ENCODE measurements around the gene HSBP1. TPM values are rescaled to one million over a fixed set of nuclear protein-coding genes. Genes with fewer than 3 reads are reported as not detected.

The HSBP1 gene
- total RNA-seq, 1 experiment from 2014 or later, result 197 TPM

DNA sequence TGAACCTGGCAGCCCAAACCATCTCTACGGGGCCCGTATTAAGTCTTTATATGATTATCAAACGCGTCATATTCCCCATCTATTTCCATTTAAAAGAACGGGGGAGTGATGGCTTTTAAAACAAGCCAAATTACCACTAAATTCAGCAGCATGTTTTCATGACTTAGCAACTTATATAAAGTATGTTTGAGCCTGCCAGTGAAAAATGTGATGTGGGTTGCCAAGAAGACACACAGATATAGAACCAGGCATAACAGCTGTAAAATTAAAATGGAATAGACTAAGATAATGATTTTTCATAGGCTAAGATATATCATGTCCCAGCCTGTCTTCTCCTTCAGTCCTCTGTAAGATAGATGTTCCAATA lies 44.8 kb upstream of the HSBP1 start:
- ATAC-seq, result no peak
- Mint-ChIP-seq H3K27me3 (ENCODE audit: low read depth) (no peaks in the 10 kb centered on the region), H3K36me3 (no peaks in the 10 kb centered on the region; the same call in 1 of the 2 replicates), H3K4me3 (no peak overlapping the region), H3K27ac (no peak overlapping the region), H3K9me3 (peaks cover 21% of the 10 kb centered on the region), H3K4me1 (peaks cover 16% of the 10 kb centered on the region)
- ChIA-PET POLR2A (no interaction called here), CTCF (no interaction called here)
- no peak for DNase-seq (ENCODE audit: low spot score)
- TF ChIP-seq GRHL2 (CRISPR knock-in tag; IDR thresholded peaks at IDR 0.05; ENCODE audit: insufficient replicate concordance, severe bottlenecking), result no peak
- TF ChIP-seq, protein P1, sequence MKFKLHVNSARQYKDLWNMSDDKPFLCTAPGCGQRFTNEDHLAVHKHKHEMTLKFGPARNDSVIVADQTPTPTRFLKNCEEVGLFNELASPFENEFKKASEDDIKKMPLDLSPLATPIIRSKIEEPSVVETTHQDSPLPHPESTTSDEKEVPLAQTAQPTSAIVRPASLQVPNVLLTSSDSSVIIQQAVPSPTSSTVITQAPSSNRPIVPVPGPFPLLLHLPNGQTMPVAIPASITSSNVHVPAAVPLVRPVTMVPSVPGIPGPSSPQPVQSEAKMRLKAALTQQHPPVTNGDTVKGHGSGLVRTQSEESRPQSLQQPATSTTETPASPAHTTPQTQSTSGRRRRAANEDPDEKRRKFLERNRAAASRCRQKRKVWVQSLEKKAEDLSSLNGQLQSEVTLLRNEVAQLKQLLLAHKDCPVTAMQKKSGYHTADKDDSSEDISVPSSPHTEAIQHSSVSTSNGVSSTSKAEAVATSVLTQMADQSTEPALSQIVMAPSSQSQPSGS (CRISPR knock-in tag; IDR thresholded peaks at IDR 0.05; ENCODE audit: borderline replicate concordance, low read depth), result no peak
- TF ChIP-seq, protein P2, sequence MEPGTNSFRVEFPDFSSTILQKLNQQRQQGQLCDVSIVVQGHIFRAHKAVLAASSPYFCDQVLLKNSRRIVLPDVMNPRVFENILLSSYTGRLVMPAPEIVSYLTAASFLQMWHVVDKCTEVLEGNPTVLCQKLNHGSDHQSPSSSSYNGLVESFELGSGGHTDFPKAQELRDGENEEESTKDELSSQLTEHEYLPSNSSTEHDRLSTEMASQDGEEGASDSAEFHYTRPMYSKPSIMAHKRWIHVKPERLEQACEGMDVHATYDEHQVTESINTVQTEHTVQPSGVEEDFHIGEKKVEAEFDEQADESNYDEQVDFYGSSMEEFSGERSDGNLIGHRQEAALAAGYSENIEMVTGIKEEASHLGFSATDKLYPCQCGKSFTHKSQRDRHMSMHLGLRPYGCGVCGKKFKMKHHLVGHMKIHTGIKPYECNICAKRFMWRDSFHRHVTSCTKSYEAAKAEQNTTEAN (CRISPR knock-in tag; IDR thresholded peaks at IDR 0.05), result no peak
- TF ChIP-seq, protein P3, sequence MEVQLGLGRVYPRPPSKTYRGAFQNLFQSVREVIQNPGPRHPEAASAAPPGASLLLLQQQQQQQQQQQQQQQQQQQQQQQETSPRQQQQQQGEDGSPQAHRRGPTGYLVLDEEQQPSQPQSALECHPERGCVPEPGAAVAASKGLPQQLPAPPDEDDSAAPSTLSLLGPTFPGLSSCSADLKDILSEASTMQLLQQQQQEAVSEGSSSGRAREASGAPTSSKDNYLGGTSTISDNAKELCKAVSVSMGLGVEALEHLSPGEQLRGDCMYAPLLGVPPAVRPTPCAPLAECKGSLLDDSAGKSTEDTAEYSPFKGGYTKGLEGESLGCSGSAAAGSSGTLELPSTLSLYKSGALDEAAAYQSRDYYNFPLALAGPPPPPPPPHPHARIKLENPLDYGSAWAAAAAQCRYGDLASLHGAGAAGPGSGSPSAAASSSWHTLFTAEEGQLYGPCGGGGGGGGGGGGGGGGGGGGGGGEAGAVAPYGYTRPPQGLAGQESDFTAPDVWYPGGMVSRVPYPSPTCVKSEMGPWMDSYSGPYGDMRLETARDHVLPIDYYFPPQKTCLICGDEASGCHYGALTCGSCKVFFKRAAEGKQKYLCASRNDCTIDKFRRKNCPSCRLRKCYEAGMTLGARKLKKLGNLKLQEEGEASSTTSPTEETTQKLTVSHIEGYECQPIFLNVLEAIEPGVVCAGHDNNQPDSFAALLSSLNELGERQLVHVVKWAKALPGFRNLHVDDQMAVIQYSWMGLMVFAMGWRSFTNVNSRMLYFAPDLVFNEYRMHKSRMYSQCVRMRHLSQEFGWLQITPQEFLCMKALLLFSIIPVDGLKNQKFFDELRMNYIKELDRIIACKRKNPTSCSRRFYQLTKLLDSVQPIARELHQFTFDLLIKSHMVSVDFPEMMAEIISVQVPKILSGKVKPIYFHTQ (CRISPR knock-in tag; IDR thresholded peaks at IDR 0.05), result no peak
- TF ChIP-seq ZNF396 (CRISPR knock-in tag; IDR thresholded peaks at IDR 0.05; ENCODE audit: borderline replicate concordance), result no peak
- no peak for TF ChIP-seq TP53 (CRISPR knock-in tag; IDR thresholded peaks at IDR 0.05)
- TF ChIP-seq, protein P4, sequence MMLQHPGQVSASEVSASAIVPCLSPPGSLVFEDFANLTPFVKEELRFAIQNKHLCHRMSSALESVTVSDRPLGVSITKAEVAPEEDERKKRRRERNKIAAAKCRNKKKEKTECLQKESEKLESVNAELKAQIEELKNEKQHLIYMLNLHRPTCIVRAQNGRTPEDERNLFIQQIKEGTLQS (CRISPR knock-in tag; conservative IDR thresholded peaks at IDR 0.05), result no peak
- TF ChIP-seq ZNF263 (CRISPR knock-in tag; IDR thresholded peaks at IDR 0.05; ENCODE audit: low read depth), result no peak
- TF ChIP-seq CREB1 (CRISPR knock-in tag; IDR thresholded peaks at IDR 0.05), result no peak
- TF ChIP-seq ZNF317 (CRISPR knock-in tag; IDR thresholded peaks at IDR 0.05; ENCODE audit: borderline replicate concordance, low read depth), result no peak
- TF ChIP-seq, protein P5, sequence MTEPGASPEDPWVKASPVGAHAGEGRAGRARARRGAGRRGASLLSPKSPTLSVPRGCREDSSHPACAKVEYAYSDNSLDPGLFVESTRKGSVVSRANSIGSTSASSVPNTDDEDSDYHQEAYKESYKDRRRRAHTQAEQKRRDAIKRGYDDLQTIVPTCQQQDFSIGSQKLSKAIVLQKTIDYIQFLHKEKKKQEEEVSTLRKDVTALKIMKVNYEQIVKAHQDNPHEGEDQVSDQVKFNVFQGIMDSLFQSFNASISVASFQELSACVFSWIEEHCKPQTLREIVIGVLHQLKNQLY (CRISPR knock-in tag; IDR thresholded peaks at IDR 0.05), result no peak
- no peak for TF ChIP-seq SP1 (CRISPR knock-in tag; conservative IDR thresholded peaks at IDR 0.05)

DNA sequence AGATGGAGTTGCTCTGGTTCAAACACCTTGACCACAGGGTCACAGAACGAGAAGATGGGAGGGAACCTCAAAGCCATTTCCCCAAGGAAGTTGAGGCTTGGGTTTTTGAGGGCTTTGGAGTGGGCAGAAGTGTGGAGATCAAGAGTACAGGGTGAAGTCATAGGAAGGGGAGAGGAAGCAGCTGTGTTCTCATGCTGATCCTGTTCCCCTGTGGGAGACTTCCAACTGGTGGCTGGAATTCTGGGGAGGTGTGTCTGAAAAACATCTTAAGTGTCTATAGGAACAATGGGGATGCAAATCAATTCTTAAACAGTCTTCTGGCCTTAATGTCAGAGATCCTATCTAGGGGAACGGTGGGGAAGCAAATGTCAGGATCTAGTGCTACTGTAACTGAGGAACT lies 38.8 kb upstream of the HSBP1 start:
- ChIA-PET CTCF (no interaction called here), POLR2A (no interaction called here)
- Mint-ChIP-seq H3K27me3 (ENCODE audit: low read depth) (no peaks in the 10 kb centered on the region; the same call in 1 of the 2 replicates), H3K4me1 (peaks cover 59% of the 10 kb centered on the region), H3K36me3 (no peaks in the 10 kb centered on the region; the same call in 1 of the 2 replicates), H3K4me3 (no peak overlapping the region), H3K27ac (peak overlapping the region; percentile 82), H3K9me3 (peaks cover 18% of the 10 kb centered on the region)
- TF ChIP-seq MXD4 (CRISPR knock-in tag; IDR thresholded peaks at IDR 0.05; ENCODE audit: borderline replicate concordance), result 0 out of 2 replicates have a peak, but pooled peaks have one; percentile 41
- TF ChIP-seq ZNF423 (CRISPR knock-in tag; IDR thresholded peaks at IDR 0.05), result peak; percentile 34; the same call in 1 of the 2 replicates
- TF ChIP-seq, protein P6, sequence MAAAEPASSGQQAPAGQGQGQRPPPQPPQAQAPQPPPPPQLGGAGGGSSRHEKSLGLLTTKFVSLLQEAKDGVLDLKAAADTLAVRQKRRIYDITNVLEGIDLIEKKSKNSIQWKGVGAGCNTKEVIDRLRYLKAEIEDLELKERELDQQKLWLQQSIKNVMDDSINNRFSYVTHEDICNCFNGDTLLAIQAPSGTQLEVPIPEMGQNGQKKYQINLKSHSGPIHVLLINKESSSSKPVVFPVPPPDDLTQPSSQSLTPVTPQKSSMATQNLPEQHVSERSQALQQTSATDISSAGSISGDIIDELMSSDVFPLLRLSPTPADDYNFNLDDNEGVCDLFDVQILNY (CRISPR knock-in tag; IDR thresholded peaks at IDR 0.05), result no peak
- ATAC-seq (peak; percentile 29), DNase-seq (ENCODE audit: low spot score) (no peak)

Data from WTC11 (cell line).